GM18499 (cell line): Measurements from ENCODE around the gene UBLCP1.

Source experiments
- ATAC-seq: cut with Tn5 transposase; IDR thresholded peaks from one replicate; pipeline ENCODE4 v1.9.1; 2021; ENCODE audit warnings: moderate number of reproducible peaks; ENCODE audit not compliant: insufficient read depth, unreplicated experiment

UBLCP1 gene

DNA sequence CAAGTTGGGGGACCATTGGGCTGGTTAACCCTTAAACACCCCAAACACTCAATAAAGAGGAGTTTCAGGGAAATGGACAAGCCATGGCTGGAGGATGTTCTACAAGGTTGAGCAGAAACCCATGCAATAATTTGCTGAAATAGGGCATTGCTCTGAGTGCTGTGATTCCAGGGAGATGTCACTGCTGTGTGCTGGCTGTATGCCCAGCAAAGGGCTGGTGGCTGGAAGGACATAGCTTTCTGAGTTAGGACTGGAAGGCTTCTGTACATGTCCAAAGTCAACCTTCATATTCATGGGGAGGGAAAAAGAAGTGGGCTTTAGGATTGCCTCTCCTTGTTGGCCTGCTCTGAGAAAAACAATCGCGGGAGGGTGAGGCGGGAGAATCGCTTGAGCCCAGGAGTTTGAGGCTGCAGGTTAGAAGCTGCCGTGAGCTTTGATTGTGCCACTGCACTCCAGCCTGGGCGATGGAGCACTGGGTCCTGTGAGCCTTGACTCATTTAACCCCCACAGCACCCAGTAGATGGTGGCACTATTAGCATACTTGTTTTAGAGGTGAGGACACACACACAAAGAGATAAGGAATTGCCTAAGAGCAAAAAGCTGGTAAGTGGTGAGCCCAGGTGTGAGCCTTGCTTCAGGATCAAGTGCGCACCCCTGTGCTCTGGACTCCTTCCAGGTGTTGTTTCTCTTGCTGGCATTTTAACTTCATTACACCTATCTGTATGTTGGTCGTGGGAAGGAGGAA lies 46.8 kb downstream of the UBLCP1 start:
- no peak for ATAC-seq

DNA sequence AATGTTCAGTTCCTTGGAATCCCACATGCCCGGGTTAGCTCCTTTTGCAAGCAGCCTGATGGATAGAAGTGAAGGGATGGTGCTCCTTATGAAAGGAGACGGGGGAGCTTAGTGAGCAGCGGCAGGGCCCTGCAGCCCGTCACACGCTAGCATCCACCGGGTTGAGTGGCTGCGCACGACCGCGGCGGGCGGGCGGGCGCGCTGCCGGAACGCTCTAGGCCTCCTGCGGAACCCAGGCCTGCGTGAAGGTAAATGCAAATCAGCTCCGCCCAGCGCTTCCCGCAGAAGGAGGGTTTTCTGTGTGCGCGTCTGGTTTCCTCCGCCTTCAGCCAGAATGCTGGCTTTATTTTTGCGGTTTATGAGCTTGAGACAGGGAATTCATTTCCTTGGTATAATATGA lies 47.4 kb downstream of the UBLCP1 start:
- ATAC-seq = no peak

DNA sequence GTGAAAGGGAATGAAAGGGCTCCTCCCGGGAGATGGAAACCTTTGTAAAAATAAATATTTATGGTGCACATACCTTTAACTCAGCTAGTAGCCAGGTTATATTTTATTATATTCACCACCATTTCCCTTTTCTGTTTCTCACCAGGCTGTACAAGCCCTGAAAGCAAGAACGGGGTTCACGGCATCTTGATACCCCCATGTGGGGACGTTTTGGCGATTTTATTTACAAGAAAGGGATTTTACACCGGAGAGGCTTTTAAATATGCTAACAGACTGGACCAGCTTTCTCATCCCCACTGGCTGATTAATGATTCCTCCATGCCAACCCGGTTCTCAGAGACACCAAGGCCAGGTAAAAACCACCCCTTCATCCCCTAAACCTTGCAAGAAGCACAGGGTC lies 48.0 kb downstream of the UBLCP1 start:
- ATAC-seq = no peak

DNA sequence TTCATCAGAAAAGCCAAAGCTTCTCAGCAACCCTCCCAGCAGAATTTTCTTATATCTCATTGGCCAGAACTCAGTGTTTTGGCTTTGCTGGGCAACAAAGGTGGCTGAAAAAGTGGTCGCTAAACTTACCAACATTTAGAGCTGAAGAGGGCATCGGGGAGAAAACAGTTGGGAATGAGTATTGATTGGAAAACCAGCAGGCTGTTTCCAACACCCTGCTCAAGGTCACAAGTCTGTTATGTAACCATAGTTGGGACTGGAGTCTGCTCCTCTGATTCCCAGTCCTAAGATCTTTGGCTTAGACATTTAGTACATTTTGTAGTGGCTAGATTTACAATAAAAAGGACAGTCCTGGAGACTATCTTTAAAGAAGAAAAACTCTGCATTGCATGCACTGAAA lies 50.1 kb downstream of the UBLCP1 start:
- no peak for ATAC-seq

DNA sequence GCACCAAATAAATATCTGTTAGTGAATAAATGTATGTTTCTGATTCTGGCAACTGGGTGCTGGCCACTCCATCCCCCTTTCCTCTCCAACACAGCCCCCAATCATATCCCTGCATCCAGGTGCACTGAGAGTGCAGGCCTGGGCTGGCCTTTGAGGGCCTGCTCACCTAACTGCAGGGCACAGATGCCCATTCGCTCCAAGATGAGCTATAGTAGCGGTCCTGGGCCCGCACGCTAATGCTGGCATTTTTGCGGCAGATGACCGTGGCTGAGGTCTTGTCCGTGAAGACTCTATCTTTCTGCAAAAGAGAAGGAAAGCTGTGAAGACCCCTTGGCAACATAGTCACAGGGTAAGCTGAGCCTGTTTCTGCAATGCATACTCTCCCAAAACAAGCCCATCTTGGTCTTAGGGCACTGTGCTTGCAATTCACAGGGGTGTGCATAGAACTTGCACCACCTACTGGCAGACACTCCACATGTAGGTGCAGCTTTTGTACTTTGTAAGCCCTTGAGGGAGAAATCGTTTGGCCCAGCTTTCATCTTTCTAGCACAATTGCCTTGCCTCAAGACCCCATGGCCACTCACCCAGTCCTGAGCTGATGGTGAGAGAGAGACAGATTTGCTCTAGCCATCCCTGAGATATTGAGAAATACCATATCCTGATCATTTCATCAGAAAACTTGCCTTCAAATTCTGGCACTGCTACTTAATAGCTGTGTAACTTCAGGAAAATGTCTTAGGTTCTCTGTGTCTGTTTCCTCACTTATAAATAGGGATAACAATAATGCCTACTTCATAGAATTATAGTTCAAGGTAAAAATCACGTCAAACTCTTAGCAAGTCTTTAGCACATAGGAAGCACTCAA lies 53.7 kb downstream of the UBLCP1 start:
- no peak for ATAC-seq

DNA sequence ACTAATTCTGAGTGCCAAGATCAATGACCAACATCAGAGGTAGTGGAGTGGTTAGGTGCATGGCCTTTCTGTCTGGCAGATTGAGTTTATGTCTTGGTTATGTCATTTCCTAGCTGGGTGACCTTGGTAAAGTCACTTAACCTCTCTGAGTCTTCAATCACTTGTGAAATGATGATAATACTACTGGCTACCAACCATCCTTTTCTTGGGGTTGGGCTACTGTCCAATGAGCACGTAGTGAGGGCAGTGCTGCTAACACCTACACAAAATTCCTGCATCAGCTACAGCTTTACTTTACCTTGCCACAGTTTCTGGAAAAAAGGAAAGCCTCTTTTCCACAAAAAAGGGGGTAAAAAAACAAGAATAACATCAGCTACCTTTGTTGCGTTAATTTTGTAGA lies 54.8 kb downstream of the UBLCP1 start:
- no peak for ATAC-seq

DNA sequence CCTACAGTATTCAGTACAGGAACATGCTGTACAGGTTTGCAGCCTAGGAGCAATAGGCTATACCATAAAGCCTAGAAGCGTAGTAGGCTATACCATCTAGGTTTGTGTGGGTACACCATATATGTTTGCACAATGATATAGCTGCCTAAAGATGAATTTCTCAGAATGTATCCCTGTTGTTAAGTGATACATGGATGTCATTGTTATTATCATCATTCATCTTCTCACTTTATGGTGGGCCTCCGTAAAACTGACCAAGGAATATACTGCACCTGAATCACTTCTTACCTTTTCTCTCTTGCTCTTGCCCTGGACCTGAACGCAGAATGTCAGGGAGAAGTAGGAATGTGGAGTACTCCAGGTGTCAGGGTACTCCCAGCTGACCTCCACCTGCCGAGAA lies 55.4 kb downstream of the UBLCP1 start:
- ATAC-seq = no peak

DNA sequence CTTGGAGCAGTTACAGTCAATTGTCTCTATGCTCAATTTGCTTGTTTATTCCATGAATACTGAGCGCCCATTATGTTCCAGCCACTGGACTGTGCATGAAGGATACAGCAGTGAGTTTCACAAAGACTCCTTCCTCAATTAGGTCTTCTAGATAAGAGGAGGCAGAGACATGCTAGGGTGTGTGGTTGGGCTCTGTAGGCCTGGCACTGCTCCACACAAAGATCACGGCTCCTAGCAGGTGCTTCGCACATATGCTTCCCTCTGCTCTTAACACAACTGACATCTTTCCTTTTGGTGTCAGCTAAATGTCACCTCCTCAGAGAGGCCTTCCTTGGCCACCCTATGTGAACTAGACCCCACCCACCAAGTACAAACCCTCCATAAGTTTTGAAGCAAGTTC lies 56.3 kb downstream of the UBLCP1 start:
- no peak for ATAC-seq

DNA sequence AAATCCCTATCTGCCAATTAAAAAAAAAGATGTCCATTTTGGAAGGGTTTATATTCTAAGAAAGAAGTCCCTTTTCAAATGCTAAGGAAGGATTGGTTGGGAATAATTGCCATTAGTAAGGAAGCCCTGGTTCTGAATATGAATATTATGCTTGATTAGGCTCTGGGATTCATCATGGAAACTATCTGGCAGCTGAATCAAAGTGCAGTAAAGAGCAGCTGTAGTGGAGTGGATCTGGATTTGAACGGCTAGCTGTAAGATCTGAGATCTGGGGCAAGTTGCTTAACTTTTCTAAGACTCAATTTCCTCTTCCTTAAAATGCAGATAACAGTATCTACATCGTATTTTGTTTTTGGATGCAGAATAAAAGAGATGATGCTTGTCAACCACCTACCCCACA lies 56.7 kb downstream of the UBLCP1 start:
- no peak for ATAC-seq

DNA sequence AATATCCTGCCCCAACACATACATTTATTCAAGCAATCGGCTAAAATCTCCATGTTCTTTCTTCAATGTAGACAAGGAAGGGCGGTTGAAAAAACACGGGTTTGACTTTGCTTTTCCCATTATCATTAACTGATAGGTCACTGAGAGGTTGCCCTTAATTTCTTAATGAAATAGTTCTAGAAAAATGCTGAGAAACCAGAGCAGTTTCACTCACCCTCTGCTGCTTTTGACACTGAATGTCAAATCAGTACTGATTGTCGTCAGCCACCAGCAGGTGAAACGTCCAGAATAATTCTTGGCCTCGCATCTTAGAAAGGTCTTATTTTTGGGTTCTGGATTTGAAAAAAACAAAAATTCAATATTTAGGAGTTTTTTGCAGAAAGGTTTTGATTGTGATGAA lies 59.1 kb downstream of the UBLCP1 start:
- ATAC-seq = no peak

DNA sequence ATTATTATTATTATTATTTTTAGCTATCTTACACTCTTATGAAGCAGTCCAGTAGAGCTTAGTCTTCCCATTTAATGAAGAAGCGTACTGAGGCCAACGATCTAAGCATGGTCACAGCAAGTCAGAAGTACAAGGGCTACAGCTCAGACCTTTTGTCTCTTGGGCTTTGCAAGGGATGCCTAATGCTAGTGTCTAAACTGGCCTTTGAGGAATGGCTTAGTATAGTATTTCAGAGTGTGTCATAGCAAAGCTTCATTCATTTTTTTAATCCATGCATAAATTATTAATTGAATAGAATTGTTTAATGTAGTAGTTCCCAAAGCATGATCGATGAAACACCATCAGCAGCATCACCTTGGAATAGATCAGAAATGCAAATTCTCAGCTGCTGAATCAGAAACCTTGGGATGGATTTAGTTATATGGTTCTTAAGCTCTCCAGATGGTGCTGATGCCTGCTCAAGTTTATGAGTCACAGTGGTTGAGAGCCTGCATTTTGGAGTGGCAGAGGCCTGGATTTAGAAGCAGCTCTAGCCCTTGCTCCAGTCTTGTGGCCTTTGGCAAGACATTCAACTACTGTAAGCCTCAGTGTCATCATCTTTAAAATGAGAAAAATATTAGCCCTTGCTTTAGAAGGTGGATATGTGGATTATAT lies 61.1 kb downstream of the UBLCP1 start:
- ATAC-seq = no peak

DNA sequence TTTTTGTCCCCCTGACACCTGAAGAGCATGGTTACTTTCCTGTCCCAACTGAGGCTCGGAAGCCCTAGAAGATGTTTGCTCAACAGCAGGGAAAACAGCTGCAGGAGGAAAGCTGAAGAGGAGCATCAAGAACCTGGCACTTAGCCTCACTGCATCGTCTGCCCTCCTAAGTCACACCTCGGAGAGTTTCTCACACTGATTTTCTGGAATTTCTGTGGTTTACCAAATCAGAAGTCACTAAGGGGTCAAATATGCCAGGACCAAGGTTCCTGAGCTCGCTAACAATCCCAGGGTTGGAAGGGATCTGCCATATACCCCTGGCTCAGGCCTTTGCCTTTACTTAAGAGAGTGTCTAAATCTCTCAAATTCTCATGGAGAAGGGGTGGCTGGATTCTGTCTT lies 61.9 kb downstream of the UBLCP1 start:
- no peak for ATAC-seq

DNA sequence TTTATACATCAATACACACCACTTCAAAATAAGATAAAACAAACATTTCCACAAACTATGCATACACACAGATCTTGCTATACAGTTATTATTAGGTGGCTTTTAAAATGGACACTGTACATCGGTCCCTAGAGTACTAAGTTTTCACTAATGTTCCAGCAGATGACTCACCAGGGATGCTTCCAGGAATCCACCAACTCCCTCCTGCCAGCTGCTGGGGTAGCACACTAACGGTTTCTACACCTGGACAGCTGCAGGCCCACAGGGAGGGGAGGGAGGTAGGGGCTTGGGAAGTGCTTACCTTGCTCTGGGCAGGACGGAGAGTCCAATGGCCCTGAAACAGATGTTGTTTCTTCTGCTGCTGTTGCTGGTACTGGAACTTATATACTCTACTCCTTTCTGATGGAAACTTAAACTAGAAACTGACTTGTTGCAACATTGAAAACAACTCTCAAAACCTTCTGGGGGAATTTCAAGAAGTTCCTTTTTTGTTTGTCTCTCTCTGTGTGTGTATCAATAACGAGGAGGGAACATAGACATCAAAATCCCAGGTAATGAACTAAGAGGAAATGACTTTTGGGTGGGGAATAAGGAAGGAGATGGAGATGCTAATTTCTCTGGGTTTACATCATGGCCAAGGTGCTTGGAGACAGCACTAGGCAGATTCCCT lies 67.2 kb downstream of the UBLCP1 start, which contains the start of gene IL12B:
Gene IL12B (minus strand): TSS at position 357 of the 670 bp plus-strand sequence. CDS start 3,705 bp downstream, outside the sequence.
- no peak for ATAC-seq

DNA sequence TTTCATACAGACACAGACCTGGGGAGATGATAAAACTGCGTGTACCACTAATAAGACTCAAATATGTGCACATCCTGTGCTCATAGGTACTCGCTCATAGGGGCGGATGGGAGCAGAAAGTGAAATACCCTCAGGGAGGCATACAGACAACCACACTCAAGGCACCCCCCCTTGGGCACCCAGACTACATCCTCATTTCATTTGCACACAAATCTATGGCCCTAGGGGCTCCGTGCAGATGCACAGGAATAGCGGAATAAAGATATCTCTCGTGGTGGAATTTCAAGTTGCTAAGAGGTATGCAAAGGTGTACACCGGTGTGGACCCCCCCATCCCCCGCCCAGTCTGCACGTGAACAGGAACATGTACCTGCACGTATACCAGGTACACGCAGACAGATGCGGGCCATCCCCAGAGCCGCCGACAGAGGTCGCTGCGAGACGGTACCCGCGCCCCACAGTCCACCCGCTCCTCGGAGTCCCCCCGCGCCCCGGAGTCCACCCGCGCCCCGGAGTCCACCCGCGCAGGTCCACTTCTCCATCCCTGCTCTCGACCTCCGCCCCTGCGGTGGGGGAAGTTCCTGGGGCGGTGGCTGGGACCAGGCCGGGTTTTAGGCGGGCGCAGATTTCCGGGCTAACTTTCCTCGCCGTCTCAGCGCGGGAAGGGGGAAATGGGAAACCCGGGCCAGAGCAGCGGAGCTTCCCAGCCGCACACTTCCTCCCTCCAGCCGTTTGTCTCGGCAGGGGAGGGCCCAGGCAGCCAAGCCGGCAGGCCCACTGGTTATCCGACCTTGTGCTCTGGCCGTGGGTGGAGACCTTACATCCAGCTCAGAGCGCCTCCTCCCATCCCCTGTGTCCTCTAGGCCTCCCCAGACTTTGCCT lies 68.2 kb downstream of the UBLCP1 start:
- no peak for ATAC-seq

DNA sequence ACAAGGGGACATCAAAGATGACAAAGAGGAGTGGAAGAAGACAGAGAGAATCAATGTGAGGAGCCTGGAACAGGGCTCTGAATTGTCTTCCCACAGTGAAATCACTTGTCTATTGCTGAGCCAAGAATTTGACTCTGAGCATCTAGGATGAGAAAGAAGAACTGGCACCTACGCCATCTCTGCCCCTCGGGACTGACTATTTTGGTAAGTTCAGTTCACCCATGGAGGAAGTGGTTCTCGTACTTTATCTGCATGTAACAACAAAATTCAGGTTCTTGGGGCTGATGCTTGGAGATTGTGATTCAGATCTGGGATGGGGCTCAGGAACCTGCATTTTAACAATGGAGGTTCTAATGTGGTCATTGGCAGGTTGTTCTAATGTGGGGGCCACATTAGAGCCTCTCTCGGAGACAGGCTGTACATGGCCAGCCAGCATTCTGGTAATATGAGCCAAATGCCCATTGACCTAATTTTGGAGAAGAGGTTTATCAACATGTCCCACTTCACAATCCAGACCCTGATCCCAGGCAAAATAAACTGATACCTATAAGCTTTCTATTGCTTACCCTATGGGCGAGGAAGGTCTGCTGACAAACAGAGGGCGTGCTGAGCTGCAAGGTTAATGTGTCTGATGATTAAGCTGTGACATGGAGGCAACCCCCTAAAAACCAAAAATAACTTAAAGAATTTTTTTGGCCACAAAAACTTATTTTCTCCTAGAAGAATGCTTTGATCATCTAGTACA lies 69.9 kb downstream of the UBLCP1 start:
- ATAC-seq = no peak

DNA sequence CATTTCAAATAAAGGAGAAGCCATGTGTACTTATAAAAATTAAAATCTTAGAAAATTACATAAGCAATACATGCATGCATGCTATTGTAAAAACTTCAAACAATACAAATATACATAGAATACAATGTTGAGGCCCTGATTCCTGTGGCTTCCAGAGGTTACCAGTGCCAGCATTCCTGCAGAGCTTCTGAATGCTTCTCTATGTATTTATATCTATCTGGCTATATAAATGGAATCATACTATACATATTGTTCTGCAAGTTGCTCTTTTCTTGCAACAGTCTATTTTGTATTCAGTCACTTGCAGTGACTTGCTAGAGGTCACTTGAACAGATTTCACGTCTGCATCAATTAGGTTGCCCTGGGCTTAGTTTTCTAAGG lies 70.4 kb downstream of the UBLCP1 start:
- no peak for ATAC-seq
